GM06990 (cell line): ENCODE results near the gene SRGAP3.
A peak's percentile ranks its signal among the peaks of the same experiment; 100 is the strongest.

Source experiments
- DNase-seq: peaks from one replicate; pipeline ENCODE4 v3.0.0-alpha.2; 2011; ENCODE audit not compliant: insufficient read length; ENCODE audit errors: extremely low read depth
- H3K27me3 ChIP-seq: replicated peaks from 2 replicates; pipeline ENCODE4 v1.6.0; 2011; ENCODE audit warnings: low read length; ENCODE audit not compliant: control insufficient read depth, insufficient read depth
- H3K36me3 ChIP-seq: 2 replicates; pipeline ENCODE4 v1.5.1; 2011; ENCODE audit warnings: low read length; ENCODE audit not compliant: control insufficient read depth, insufficient read depth
- H3K4me3 ChIP-seq: replicated peaks from 2 replicates; pipeline ENCODE4 v1.5.1; 2011; ENCODE audit warnings: low read depth, mild to moderate bottlenecking, control low read depth, low read length
- TF ChIP-seq, protein P1 (sequence below): IDR thresholded peaks from 2 replicates; pipeline ENCODE4 v1.5.1; 2011; ENCODE audit warnings: low read length, control low read depth, mild to moderate bottlenecking, inconsistent platforms; ENCODE audit not compliant: insufficient read depth, poor library complexity, severe bottlenecking

The SRGAP3 gene

DNA sequence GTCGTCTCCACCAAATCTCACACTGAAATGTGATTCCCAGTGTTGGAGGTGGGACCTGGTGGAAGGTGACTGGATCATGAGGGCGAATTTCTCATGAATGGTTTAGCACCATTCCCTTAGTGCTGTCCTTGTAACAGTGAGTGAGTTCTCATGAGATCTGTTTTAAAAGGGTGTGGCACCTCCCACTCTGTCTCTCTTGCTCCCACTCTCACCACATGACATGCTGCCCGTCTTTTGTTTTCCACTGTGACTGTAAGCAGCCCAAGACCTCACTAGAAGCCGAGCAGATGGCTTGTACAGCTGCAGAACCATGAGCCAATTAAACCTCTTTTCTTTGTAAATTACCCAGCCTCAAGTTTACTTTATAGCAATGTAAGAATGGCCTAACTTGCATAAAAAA is 307.3 kb downstream of the SRGAP3 start:
- Histone ChIP-seq H3K27me3 (no peaks in the 10 kb centered on the region), H3K36me3 (peaks cover 5% of the 10 kb centered on the region), H3K4me3 (no peak overlapping the region)
- TF ChIP-seq, protein P1, sequence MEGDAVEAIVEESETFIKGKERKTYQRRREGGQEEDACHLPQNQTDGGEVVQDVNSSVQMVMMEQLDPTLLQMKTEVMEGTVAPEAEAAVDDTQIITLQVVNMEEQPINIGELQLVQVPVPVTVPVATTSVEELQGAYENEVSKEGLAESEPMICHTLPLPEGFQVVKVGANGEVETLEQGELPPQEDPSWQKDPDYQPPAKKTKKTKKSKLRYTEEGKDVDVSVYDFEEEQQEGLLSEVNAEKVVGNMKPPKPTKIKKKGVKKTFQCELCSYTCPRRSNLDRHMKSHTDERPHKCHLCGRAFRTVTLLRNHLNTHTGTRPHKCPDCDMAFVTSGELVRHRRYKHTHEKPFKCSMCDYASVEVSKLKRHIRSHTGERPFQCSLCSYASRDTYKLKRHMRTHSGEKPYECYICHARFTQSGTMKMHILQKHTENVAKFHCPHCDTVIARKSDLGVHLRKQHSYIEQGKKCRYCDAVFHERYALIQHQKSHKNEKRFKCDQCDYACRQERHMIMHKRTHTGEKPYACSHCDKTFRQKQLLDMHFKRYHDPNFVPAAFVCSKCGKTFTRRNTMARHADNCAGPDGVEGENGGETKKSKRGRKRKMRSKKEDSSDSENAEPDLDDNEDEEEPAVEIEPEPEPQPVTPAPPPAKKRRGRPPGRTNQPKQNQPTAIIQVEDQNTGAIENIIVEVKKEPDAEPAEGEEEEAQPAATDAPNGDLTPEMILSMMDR, result no peak
- no peak for DNase-seq

DNA sequence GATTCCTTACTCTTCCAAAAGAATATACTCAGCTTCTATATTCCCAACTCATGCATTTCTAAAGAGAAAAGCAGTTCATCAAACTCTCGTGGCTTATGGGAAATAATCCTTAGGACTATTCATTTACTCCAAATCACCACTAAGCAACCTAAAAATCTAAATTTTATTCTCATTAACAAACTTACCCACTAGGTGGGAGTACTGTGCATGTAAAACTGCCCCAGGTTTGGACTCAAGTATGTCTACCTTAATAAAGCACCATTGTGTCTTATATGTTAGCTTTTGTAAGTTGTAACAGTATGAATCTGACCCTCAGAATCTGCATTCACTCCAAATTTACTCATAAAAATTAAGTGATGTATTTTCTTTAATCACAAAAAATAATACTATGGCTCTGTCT is 311.4 kb downstream of the SRGAP3 start:
- no peak overlapping the region for H3K4me3 ChIP-seq
- H3K27me3 ChIP-seq, result no peaks in the 10 kb centered on the region
- H3K36me3 ChIP-seq, result peaks cover 5% of the 10 kb centered on the region
- TF ChIP-seq, protein P1, result peak; percentile 28
- no peak for DNase-seq

DNA sequence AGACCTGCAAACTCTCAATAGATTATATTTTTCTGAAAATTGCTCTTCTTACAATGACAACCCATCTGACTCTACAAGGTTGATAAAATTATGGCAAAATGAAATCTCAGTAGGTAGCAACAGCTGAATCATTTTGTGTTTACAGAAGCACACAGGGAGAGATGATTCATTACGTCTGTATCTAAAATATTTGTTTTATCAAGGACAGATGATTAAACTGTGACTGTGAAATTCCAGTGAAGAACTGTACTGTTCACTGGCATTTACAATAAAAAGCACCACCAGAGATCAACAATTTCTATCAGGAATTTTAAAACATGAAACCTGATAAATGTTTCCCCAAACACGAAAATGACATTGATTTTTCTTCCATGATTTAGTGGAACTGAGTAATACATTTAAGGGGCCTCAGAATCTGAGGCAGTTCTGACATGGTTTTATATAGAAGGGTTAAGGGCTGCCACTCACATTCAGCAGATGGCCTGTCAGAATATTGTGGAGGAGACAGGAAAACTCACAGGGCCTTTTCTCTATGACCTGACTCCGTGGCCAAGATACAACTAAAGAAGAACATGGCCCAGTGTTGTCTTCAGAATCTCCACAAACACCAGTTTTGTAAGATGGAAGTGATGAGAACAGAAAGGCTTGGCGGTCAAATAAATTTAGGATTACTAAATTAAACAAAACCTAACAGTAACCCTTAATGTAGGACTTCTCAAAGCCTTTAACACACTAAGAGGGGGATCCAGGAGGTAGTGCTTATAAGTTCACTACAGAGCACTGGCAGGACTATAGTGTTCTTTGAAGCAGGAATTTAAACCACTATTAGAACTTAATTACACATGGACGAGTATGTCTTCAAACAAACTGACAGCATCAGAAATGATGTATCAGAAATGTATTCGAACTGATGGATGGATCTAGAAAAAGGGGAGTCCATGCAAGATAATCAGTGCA is 312.1 kb downstream of the SRGAP3 start:
- Histone ChIP-seq H3K36me3 (peaks cover 5% of the 10 kb centered on the region), H3K4me3 (no peak overlapping the region), H3K27me3 (no peaks in the 10 kb centered on the region)
- TF ChIP-seq, protein P1, result no peak
- DNase-seq, result no peak

DNA sequence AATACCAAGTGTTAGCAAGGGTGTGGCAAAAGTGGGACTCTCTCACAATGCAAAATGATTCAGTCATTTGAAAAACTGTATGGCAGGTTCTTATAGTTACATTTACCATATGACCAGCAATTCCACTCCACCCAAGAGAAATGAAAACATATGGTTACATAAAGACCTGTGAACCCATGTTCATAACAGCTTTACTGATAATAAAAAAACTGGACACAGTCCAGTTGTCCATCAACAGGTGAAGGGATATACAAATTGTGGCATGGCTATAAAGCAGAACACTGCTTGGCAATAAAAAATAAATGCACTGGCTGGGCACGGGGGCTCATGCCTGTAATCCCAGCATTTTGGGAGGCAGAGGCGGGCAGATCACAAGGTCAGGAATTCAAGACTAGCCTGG is 316.9 kb downstream of the SRGAP3 start:
- Histone ChIP-seq H3K4me3 (no peak overlapping the region), H3K36me3 (no peaks in the 10 kb centered on the region; the same call in 1 of the 2 replicates), H3K27me3 (no peaks in the 10 kb centered on the region)
- TF ChIP-seq, protein P1, result no peak
- no peak for DNase-seq

DNA sequence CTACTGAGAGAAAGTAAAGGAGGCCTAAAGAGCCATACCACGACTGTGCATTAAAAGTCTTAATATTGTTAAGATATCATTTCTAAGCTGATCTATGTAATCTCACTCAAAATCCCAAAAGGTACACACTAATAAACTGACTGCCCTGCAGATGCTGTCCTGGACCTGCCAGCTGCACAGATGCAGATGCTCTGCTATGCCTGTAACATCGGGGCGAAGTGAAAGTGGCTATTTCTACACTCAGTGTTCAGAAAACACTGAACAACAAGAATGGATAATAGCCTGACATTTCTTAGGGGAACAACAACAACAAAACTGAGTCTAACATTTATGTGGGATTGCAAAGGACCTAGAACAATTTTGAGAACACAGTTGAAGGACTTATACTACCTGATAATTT is 318.1 kb downstream of the SRGAP3 start:
- no peak for DNase-seq
- TF ChIP-seq, protein P1, result no peak
- H3K27me3 ChIP-seq, result no peaks in the 10 kb centered on the region
- no peak overlapping the region for H3K4me3 ChIP-seq
- H3K36me3 ChIP-seq, result no peaks in the 10 kb centered on the region; the same call in 1 of the 2 replicates
